Activated B cell treated with CpG ODN at 0.5 μM for 24 hours (primary cell): ENCODE results near the gene FOXP1. TPM values are rescaled to one million over a fixed set of nuclear protein-coding genes. Genes with fewer than 3 reads are reported as not detected.

Experiments used
- ATAC-seq: fragments of 200-7000 bp; cut with Tn5 transposase; one replicate; pipeline ENCODE4 v1.10.0; 2021; ENCODE audit warnings: low read depth, mild to moderate bottlenecking, moderate library complexity
- CTCF ChIA-PET: fragments of 350-600 bp; sonication (Branson Sonifier 250); formaldehyde crosslinking; loops from one replicate; lab custom pipeline; 2021; ENCODE audit warnings: antibody characterized with exemption; lab: Charles Lee
- POLR2A ChIA-PET: fragments of 350-600 bp; sonication (Branson Sonifier 250); formaldehyde crosslinking; loops from one replicate; lab custom pipeline; 2021; ENCODE audit warnings: antibody characterized with exemption; lab: Charles Lee
- DNase-seq: peaks from one replicate; pipeline ENCODE4 v3.0.0; 2022
- H3K27ac Mint-ChIP-seq: one replicate; pipeline ENCODE4 v1.8.0; 2020; ENCODE audit warnings: mixed read lengths
- H3K27me3 Mint-ChIP-seq: one replicate; pipeline ENCODE4 v1.8.0; 2021; ENCODE audit warnings: mixed read lengths
- H3K36me3 Mint-ChIP-seq: one replicate; pipeline ENCODE4 v1.8.0; 2021; ENCODE audit warnings: low read depth, mixed read lengths
- H3K4me1 Mint-ChIP-seq: one replicate; pipeline ENCODE4 v1.8.0; 2021; ENCODE audit warnings: mixed read lengths
- H3K4me3 Mint-ChIP-seq: one replicate; pipeline ENCODE4 v1.8.0; 2020; ENCODE audit warnings: mild to moderate bottlenecking, mixed read lengths
- H3K9me3 Mint-ChIP-seq: one replicate; pipeline ENCODE4 v1.8.0; 2020; ENCODE audit warnings: mixed read lengths
- intact Hi-C: fragments of 100-400 bp; cut with micrococcal nuclease; formaldehyde crosslinking; loops from one replicate; pipeline ENCODE4 v1.15.1; 2024
- total RNA-seq: library from RNA; stranded (reverse); gene quantifications from 2 replicates; pipeline ENCODE4 v1.2.3, GENCODE V29; 2022
- TF ChIP-seq, protein P1 (sequence below): fragments of 200-600 bp; IDR thresholded peaks from one replicate; pipeline ENCODE4 v1.8.0; 2022; ENCODE audit warnings: antibody characterized with exemption, mild to moderate bottlenecking

FOXP1 gene
- total RNA-seq, 1 donor from 2014 or later, result 563 TPM

DNA sequence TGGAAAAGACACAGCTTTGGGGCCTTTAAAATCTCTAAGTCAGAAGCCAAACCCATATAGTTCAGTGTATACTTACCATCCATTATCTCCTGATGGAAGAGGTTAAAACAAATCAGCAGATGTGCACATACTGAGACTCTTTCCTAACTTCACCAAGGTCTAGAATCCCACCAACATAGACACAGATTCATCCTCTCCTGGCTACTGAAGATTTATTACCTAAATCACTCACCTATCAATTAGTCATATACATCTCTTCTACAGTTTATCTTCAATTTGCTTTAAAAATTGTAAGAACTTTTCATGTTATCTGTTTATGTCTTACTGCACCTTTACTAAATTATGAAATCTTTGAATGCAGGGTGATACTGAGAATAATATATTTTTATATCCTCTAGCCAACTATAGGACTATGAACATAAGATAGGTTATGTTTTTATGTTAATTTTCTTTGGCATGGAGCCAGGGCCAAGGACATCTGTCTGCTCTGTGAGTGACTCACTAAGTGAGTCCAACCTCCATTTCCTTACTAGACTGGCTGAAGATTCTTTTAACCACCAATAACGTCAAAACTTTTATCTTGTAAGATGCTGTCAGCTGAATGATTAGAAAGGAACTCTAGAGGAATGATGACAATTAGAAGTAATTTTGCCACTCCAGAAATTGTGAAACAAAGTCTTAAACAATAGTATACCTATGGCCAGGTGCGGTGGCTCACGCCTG lies 397.6 kb downstream of the FOXP1 start:
- Mint-ChIP-seq H3K4me3 (no peak overlapping the region), H3K27ac (peak overlapping the region; percentile 28), H3K27me3 (no peaks in the 10 kb centered on the region), H3K36me3 (peaks cover 45% of the 10 kb centered on the region), H3K4me1 (peaks cover 57% of the 10 kb centered on the region), H3K9me3 (no peaks in the 10 kb centered on the region)
- DNase-seq, result no peak
- intact Hi-C loops, result no loop called here
- TF ChIP-seq, protein P1, sequence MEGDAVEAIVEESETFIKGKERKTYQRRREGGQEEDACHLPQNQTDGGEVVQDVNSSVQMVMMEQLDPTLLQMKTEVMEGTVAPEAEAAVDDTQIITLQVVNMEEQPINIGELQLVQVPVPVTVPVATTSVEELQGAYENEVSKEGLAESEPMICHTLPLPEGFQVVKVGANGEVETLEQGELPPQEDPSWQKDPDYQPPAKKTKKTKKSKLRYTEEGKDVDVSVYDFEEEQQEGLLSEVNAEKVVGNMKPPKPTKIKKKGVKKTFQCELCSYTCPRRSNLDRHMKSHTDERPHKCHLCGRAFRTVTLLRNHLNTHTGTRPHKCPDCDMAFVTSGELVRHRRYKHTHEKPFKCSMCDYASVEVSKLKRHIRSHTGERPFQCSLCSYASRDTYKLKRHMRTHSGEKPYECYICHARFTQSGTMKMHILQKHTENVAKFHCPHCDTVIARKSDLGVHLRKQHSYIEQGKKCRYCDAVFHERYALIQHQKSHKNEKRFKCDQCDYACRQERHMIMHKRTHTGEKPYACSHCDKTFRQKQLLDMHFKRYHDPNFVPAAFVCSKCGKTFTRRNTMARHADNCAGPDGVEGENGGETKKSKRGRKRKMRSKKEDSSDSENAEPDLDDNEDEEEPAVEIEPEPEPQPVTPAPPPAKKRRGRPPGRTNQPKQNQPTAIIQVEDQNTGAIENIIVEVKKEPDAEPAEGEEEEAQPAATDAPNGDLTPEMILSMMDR, result no peak
- peak; percentile 65 for ATAC-seq
- POLR2A ChIA-PET, result interaction anchor here (0.6 to 1.1 kb wide), 5 partner anchors 8 to 1122 kb away, joined by 3 to 10 read pairs (median 4); no protein-coding TSS in a partner anchor
- CTCF ChIA-PET, result no interaction called here

DNA sequence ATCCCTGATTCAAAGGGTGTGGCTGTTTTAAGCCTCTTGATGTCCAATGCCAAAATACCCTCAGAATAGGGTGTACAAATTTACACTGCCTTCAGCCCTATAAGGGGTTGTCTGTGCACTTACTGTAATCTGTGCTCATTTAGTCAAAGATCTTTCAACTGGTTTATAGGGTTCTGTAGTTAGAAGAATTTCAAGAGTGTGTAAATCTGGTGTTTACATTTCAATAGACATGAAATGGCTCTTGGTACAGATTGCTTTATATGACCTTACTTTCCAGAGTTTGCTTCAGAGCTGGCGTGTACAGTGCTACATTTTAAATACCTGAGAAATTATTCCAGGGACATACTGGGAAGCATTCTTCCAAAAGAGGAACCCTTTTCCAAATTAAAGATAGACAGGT lies 399.3 kb downstream of the FOXP1 start:
- no peak for ATAC-seq
- Mint-ChIP-seq H3K27ac (peak overlapping the region; percentile 53), H3K36me3 (peaks cover 50% of the 10 kb centered on the region), H3K4me3 (no peak overlapping the region), H3K27me3 (no peaks in the 10 kb centered on the region), H3K9me3 (no peaks in the 10 kb centered on the region), H3K4me1 (peaks cover 52% of the 10 kb centered on the region)
- DNase-seq, result no peak
- TF ChIP-seq, protein P1, result no peak
- POLR2A ChIA-PET, result no interaction called here
- intact Hi-C loops, result no loop called here
- CTCF ChIA-PET, result no interaction called here

DNA sequence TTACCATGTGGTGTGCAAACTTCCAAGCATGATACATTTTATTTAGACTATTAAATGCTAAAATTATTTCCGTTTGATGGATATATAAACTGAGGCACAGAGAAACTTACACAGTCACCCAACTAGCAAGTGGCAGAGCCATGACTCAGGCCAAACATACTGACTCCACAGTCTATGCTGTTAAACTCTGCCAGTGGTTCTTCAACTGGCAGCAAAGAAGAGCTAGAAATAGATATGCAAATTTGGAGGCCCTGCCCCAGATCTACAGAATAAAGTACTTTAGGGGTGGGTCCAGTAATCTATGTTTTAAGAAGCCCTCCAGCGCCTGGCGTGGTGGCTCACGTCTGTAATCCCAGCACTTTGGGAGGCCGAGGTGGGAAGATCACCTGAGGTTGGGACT lies 400.0 kb downstream of the FOXP1 start:
- Mint-ChIP-seq H3K9me3 (no peaks in the 10 kb centered on the region), H3K4me1 (peaks cover 46% of the 10 kb centered on the region), H3K4me3 (no peak overlapping the region), H3K27me3 (no peaks in the 10 kb centered on the region), H3K36me3 (peaks cover 44% of the 10 kb centered on the region), H3K27ac (peak overlapping the region; percentile 53)
- ATAC-seq (peak; percentile 60), DNase-seq (no peak)
- ChIA-PET POLR2A (no interaction called here), CTCF (no interaction called here)
- TF ChIP-seq, protein P1, result no peak
- intact Hi-C loops, result no loop called here

DNA sequence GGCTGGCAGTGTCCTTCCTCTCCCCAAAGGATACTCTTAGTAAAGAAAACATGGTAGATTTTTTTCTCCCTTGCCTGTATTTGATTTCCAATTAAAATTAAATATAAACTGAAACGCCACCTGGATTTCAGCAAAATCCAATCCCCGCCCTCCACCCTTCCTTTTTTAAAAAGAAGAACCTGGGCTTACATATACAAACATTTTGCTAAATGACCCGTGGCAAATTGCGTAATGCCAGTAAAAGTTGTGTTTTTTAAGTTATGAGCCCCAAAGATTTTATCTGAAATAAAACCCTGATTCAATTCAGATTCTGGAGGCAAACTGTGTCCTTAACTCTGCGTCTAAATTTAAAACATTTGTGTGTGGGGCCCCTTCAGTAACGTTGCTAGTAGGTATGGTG lies 403.0 kb downstream of the FOXP1 start:
- DNase-seq, result no peak
- Mint-ChIP-seq H3K9me3 (no peaks in the 10 kb centered on the region), H3K27ac (peak overlapping the region; percentile 56), H3K4me1 (peaks cover 41% of the 10 kb centered on the region), H3K4me3 (no peak overlapping the region), H3K27me3 (no peaks in the 10 kb centered on the region), H3K36me3 (peaks cover 46% of the 10 kb centered on the region)
- intact Hi-C loops, result no loop called here
- no peak for ATAC-seq
- TF ChIP-seq, protein P1, result no peak
- POLR2A ChIA-PET, result no interaction called here
- CTCF ChIA-PET, result no interaction called here

DNA sequence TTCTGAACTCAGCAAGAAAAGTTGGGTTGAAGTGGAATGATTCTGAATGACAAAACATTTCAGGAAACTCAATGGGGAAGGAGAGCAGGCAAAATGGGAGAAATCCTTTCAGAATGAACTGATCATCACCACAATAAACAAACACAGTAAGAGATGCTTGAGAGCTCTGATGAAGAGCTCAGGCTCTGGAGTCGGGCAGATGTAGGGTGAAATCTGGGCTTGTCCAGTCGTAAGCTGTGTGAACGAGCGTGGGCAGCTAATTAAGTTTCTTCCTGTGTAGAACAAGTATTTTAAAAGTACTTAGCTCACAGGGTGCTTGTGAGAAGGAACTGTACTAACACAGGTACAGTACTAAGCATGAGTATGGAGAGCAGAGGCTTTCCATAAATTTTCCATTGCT lies 406.2 kb downstream of the FOXP1 start:
- H3K9me3 Mint-ChIP-seq, result no peaks in the 10 kb centered on the region
- CTCF ChIA-PET, result no interaction called here
- H3K4me3 Mint-ChIP-seq, result no peak overlapping the region
- POLR2A ChIA-PET, result interaction anchor here (1.8 kb wide), 1 partner anchor 16 kb away, joined by 4 read pairs; no protein-coding TSS in a partner anchor
- TF ChIP-seq, protein P1, result no peak
- H3K27me3 Mint-ChIP-seq, result no peaks in the 10 kb centered on the region
- peak overlapping the region; percentile 36 for H3K27ac Mint-ChIP-seq
- intact Hi-C loops, result no loop called here
- H3K4me1 Mint-ChIP-seq, result peaks cover 31% of the 10 kb centered on the region
- no peak for DNase-seq
- ATAC-seq, result no peak
- peaks cover 58% of the 10 kb centered on the region for H3K36me3 Mint-ChIP-seq
